Activated T-cell treated with anti-CD3 and anti-CD28 coated beads, Interleukin-2, amount 50 U/mL, for 24 hours (primary cell): ENCODE results near the gene DDX3X.
"Not testable (repeated sequence)": the region's sequence is repeated elsewhere in the genome, so short reads cannot be mapped to it uniquely, and the experiment has no call there.

ENCODE experiments used
- DNase-seq: peaks from one replicate; pipeline ENCODE4 v3.0.0-alpha.2; 2020
- H3K27ac Mint-ChIP-seq: 2 replicates; pipeline ENCODE4 v1.8.0; 2020; ENCODE audit warnings: mild to moderate bottlenecking, mixed read lengths
- H3K27me3 Mint-ChIP-seq: 2 replicates; pipeline ENCODE4 v1.8.0; 2020; ENCODE audit warnings: mixed read lengths
- H3K36me3 Mint-ChIP-seq: 2 replicates; pipeline ENCODE4 v1.8.0; 2020; ENCODE audit warnings: low read depth, mixed read lengths
- H3K4me1 Mint-ChIP-seq: 2 replicates; pipeline ENCODE4 v1.8.0; 2020; ENCODE audit warnings: low read depth, mixed read lengths
- H3K4me3 Mint-ChIP-seq: 2 replicates; pipeline ENCODE4 v1.8.0; 2020; ENCODE audit warnings: mild to moderate bottlenecking, moderate library complexity, mixed read lengths
- H3K9me3 Mint-ChIP-seq: 2 replicates; pipeline ENCODE4 v1.8.0; 2020; ENCODE audit warnings: mixed read lengths

The DDX3X gene

GRCh38 chrX:41333744-41334362 lies at the start of gene DDX3X:
Gene DDX3X, plus strand, starts transcription at chrX:41334162. Its CDS starts 91 bp downstream, at chrX:41334253.
- Mint-ChIP-seq H3K27me3 (no peaks in the 10 kb centered on the region), H3K36me3 (peaks cover 57% of the 10 kb centered on the region), H3K4me1 (peaks cover 63% of the 10 kb centered on the region), H3K27ac (peak within 1 kb of the TSS; percentile 100), H3K9me3 (no peaks in the 10 kb centered on the region), H3K4me3 (peak within 1 kb of the TSS; percentile 98)
- peak; percentile 96 for DNase-seq

DNA sequence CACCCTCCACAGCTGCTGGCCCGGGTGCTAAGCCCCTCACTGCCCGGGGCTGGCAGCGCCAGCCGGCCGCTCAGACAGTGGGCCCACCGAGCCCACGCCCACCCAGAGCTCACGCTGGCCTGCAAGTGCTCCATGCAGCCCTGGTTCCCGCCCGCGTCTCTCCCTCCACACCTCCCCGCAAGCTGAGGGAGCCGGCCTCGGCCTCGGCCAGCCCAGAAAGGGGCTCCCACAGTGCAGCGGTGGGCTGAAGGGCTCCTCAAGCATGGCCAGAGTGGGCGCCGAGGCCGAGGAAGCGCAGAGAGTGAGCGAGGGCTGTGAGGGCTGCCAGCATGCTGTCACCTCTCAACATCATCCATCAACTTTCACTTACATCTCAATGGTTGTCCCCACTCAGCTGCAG lies 48.0 kb upstream of the DDX3X start:
- H3K27me3 Mint-ChIP-seq: peaks cover 11% of the 10 kb centered on the region
- H3K36me3 Mint-ChIP-seq, H3K9me3 Mint-ChIP-seq, H3K27ac Mint-ChIP-seq, H3K4me1 Mint-ChIP-seq, H3K4me3 Mint-ChIP-seq, DNase-seq: not testable (repeated sequence)

- no peak overlapping the region for H3K27ac Mint-ChIP-seq
- H3K4me3 Mint-ChIP-seq: no peak overlapping the region
These were observed 45.3 kb upstream of the DDX3X start for GRCh38 chrX:41288641-41289040.

DNA sequence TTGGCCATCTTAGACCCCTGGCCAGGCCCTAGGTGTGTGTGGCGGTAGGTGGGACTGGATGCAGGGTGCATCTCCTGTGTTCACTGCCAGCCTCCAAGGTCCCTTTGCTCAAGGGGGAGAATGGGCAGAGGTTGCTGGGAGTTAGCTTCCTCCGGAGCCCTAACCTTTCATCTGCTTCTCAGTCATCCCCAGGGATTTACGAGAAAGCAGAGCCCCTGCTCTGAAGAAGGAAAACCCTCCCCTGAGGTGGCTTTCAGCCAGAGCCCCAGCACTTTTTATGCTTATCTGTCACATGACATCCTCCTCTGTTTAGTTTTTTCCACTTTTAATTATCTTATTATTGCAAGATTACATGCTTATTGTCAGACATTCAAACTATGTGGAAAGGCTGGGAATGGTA lies 44.9 kb upstream of the DDX3X start:
- Mint-ChIP-seq H3K36me3 (no peaks in the 10 kb centered on the region), H3K27me3 (peaks cover 4% of the 10 kb centered on the region), H3K4me3 (no peak overlapping the region), H3K27ac (no peak overlapping the region), H3K4me1 (no peaks in the 10 kb centered on the region), H3K9me3 (peaks cover 5% of the 10 kb centered on the region)
- DNase-seq: no peak

More at GRCh38 chrX:41288641-41289040, 45.3 kb upstream of the DDX3X start:
- Mint-ChIP-seq H3K27me3 (peaks cover 4% of the 10 kb centered on the region), H3K9me3 (peaks cover 5% of the 10 kb centered on the region), H3K36me3 (no peaks in the 10 kb centered on the region), H3K4me1 (no peaks in the 10 kb centered on the region)
- DNase-seq: no peak

- DNase-seq: no peak
- Mint-ChIP-seq H3K27me3 (peaks cover under 1% of the 10 kb centered on the region), H3K9me3 (peaks cover 5% of the 10 kb centered on the region), H3K4me1 (no peaks in the 10 kb centered on the region), H3K27ac (no peak overlapping the region), H3K4me3 (no peak overlapping the region), H3K36me3 (no peaks in the 10 kb centered on the region)
These were observed 42.7 kb upstream of the DDX3X start for GRCh38 chrX:41291309-41291708.

DNA sequence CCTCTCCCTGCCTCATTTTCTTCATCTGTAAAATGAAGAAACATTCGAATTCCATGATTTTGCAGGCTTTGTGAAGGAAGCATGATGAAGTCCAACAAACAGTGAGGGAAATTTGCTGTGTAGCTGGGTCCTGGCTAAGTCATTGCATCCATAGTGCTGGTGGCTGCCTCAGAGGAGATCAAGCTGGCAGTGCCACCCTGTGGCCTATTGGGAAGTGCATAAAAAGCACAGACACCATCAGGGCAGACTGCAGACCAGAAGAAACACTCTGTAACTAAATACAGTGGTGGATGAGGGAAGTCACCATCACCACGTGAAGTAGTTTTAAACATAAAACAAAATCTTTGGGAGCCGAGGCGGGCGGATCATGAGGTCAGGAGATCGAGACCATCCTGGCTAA lies 40.7 kb upstream of the DDX3X start:
- H3K27me3 Mint-ChIP-seq: peaks cover 3% of the 10 kb centered on the region
- H3K27ac Mint-ChIP-seq: no peak overlapping the region
- peaks cover 5% of the 10 kb centered on the region for H3K9me3 Mint-ChIP-seq
- no peak overlapping the region for H3K4me3 Mint-ChIP-seq
- DNase-seq: no peak
- no peaks in the 10 kb centered on the region for H3K36me3 Mint-ChIP-seq
- H3K4me1 Mint-ChIP-seq: no peaks in the 10 kb centered on the region

DNA sequence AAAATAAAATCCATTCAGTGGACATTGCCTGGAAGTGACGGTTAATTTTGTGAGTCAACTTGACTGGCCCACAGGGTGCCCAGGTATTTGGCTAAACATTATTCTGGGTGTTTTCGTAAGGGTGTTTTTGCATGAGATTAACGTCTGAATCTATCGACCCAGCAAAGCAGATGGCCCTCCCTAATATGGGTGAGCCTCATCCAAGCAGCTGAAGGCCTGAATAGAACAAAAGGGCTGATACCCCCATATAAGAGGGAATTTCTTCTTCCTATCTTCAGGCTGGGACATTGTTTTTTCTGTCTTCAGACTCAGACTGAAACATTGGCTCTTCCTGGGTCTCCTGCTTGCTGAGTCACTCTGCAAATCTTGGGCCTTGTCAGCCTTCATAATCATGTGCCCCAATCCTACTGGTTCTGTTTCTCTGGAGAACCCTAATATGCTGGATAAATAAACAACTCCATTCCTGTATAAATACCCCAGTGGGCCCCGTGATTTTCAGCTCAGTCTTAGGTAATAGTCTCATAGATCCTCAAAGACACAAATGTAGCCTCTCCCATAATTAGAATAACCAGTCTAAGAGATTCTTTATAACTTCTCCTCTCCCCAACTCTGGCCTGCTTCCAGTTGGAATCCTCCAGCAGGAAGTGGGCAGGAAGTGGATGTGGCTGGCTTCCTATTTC lies 33.1 kb upstream of the DDX3X start:
- Mint-ChIP-seq H3K36me3 (no peaks in the 10 kb centered on the region), H3K4me3 (no peak overlapping the region), H3K9me3 (no peaks in the 10 kb centered on the region)

DNA sequence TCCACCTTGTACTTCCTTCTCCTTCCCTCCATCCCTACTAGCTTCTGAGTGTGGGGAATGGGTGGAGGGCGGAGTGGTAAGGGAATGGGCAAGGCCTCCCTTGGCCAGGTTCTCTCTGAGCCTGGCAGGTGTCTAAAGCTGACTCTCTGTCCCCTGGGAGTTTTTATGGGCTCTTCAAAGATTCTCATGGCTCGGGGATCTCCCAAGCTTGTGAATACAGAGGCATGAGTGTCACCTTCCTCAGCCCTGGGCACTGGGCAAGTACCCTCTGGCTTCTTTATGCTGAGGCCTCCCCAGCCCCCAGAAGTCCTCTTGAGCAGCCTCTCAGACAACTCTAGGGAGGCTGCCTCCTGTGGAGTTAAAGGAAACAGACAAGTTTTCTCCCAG lies 32.5 kb upstream of the DDX3X start:
- no peaks in the 10 kb centered on the region for H3K4me1 Mint-ChIP-seq

More for the DNA sequence above, 33.1 kb upstream of the DDX3X start:
- H3K27me3 Mint-ChIP-seq: peaks cover 16% of the 10 kb centered on the region
- H3K4me1 Mint-ChIP-seq: no peaks in the 10 kb centered on the region
- H3K27ac Mint-ChIP-seq: no peak overlapping the region
- DNase-seq: no peak

DNA sequence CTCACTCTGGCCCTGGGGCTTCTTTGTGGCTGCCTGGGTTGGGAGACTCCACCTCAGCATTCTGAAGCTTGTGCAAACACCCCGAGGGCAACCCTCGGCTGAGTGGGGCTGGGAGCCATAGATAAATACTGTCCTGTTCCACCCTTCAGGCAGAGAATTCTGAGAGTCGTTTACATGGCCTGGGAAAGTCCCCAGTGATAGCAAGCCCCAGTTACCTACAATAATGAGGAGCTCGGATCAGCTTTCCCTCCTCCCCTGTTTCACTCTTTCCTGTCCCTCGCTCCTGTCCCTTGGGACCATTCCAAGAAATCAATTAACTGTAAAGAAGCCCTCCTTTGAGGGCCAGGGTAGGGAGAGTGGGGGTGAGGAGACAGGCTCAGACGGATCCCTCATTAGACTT lies 31.6 kb upstream of the DDX3X start:
- H3K27ac Mint-ChIP-seq: no peak overlapping the region
- H3K4me1 Mint-ChIP-seq: no peaks in the 10 kb centered on the region
- H3K9me3 Mint-ChIP-seq: no peaks in the 10 kb centered on the region
- H3K4me3 Mint-ChIP-seq: no peak overlapping the region
- no peaks in the 10 kb centered on the region for H3K36me3 Mint-ChIP-seq
- no peak for DNase-seq
- peaks cover 13% of the 10 kb centered on the region for H3K27me3 Mint-ChIP-seq

More for the DNA sequence above, 32.5 kb upstream of the DDX3X start:
- Mint-ChIP-seq H3K4me3 (no peak overlapping the region), H3K27me3 (peaks cover 16% of the 10 kb centered on the region), H3K27ac (no peak overlapping the region), H3K36me3 (no peaks in the 10 kb centered on the region), H3K9me3 (no peaks in the 10 kb centered on the region)
- no peak for DNase-seq

- Mint-ChIP-seq H3K9me3 (no peaks in the 10 kb centered on the region), H3K36me3 (no peaks in the 10 kb centered on the region), H3K27me3 (peaks cover 13% of the 10 kb centered on the region), H3K27ac (no peak overlapping the region), H3K4me3 (no peak overlapping the region), H3K4me1 (no peaks in the 10 kb centered on the region)
- no peak for DNase-seq
These were observed 30.9 kb upstream of the DDX3X start for GRCh38 chrX:41303013-41303412.

- Mint-ChIP-seq H3K36me3 (no peaks in the 10 kb centered on the region), H3K27me3 (peaks cover 13% of the 10 kb centered on the region), H3K27ac (no peak overlapping the region)
These were observed 29.8 kb upstream of the DDX3X start for GRCh38 chrX:41304178-41304577.

DNA sequence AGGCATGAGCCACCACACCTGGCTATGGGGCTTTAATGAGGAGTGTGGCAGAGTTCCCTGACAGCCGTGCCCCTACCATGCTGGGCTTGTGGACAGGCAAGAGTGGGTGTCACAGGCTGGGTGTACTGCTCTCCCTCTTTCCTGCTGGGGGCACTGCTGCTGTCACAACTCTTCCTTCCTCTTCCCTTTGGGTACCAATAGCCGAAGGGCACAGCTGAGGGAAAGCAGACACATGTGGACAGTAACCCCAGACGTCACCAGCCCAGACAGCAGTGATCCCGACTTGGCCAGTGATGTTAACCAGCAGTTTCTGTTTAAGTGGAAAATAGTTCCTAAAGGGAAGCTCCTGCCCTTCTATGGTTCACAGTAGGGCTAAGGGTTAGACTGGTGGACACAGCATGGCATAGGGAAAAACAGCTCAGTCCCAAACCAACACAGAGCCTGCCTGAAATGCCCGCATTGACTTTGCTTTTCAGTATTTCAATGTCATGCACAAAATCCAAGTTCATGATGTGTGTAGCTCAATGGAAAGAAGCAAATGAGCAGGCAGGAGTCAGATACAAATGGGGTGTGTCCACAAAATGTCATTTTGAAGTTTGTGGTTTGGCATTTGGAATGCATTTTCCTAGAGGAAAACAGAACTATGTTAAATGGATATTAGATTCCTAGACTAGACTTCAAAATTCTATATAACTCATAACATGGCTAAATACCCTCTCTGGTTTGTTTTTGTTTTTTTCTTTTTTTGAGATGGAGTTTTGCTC lies 24.9 kb upstream of the DDX3X start:
- H3K27me3 Mint-ChIP-seq: peaks cover 16% of the 10 kb centered on the region
- no peak overlapping the region for H3K27ac Mint-ChIP-seq
- H3K36me3 Mint-ChIP-seq: no peaks in the 10 kb centered on the region
- no peak for DNase-seq
- H3K4me1 Mint-ChIP-seq: peaks cover 5% of the 10 kb centered on the region
- H3K9me3 Mint-ChIP-seq: no peaks in the 10 kb centered on the region
- H3K4me3 Mint-ChIP-seq: no peak overlapping the region

More at GRCh38 chrX:41304178-41304577, 29.8 kb upstream of the DDX3X start:
- no peaks in the 10 kb centered on the region for H3K4me1 Mint-ChIP-seq
- no peak overlapping the region for H3K4me3 Mint-ChIP-seq
- H3K9me3 Mint-ChIP-seq: no peaks in the 10 kb centered on the region
- no peak for DNase-seq

GRCh38 chrX:41312786-41313185 lies 21.2 kb upstream of the DDX3X start:
- Mint-ChIP-seq H3K4me1 (peaks cover 8% of the 10 kb centered on the region), H3K36me3 (no peaks in the 10 kb centered on the region), H3K27me3 (peaks cover 14% of the 10 kb centered on the region), H3K4me3 (no peak overlapping the region), H3K9me3 (no peaks in the 10 kb centered on the region), H3K27ac (no peak overlapping the region)
- no peak for DNase-seq

GRCh38 chrX:41313419-41313818 lies 20.5 kb upstream of the DDX3X start:
- no peak overlapping the region for H3K27ac Mint-ChIP-seq
- peaks cover 8% of the 10 kb centered on the region for H3K4me1 Mint-ChIP-seq
- no peaks in the 10 kb centered on the region for H3K9me3 Mint-ChIP-seq
- DNase-seq: no peak
- peaks cover 14% of the 10 kb centered on the region for H3K27me3 Mint-ChIP-seq
- no peaks in the 10 kb centered on the region for H3K36me3 Mint-ChIP-seq
- H3K4me3 Mint-ChIP-seq: no peak overlapping the region

DNA sequence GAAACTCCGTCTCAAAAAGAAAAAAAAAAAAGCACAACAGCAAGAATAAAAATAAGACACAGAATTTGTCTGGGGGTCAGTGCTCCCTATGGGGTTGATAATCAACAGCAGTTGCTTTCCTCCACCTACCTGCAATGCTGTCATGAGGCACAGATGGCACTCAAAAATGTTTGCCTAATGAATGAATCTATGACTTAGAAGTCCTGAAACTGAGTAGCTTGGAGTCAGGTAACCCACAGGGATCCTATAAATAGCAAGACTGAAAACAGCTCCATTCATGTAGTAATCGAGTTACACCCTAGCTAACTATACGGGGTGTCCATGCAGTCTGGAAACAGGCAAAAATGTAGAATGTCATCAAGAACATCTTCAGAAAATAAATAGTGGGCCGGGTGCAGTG lies 19.8 kb upstream of the DDX3X start:
- H3K27me3 Mint-ChIP-seq: peaks cover 14% of the 10 kb centered on the region
- H3K4me1 Mint-ChIP-seq: peaks cover 10% of the 10 kb centered on the region
- no peak overlapping the region for H3K27ac Mint-ChIP-seq
- no peak for DNase-seq
- no peak overlapping the region for H3K4me3 Mint-ChIP-seq
- no peaks in the 10 kb centered on the region for H3K9me3 Mint-ChIP-seq
- no peaks in the 10 kb centered on the region for H3K36me3 Mint-ChIP-seq
